ENCODE measurements around the gene PTPRU. TPM values are rescaled to one million over a fixed set of nuclear protein-coding genes. Genes with fewer than 3 reads are reported as not detected.

The PTPRU gene
- total RNA-seq, 1 experiment from 2014 or later = 6.8 TPM

DNA sequence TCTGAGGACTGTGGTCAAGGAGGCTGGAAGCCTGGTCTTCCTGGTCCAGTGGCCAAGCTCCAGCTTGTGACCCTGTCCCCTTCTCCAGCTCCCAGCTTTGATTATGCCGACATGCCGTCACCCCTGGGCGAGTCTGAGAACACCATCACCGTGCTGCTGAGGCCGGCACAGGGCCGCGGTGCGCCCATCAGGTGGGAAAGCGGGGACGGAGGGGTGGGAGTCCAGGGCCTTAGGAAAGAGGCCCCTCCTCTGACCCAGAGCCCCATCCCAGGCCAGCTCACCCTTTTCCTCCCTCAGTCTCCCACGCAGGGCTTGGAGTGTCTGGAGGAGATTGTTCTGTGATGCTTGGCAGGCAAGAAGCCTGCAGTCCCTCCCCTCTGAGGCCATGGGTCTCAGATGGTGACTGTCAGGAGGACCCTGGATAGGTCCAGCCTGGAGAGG is 43.6 kb downstream of the PTPRU start:
- CTCF ChIA-PET = no interaction called here
- H3K4me3 ChIP-seq (ENCODE audit: low read depth, low read length, poor library complexity, severe bottlenecking) = no peak overlapping the region
- H3K27ac ChIP-seq (ENCODE audit: low read depth, low read length, poor library complexity, severe bottlenecking) = no peak overlapping the region
- POLR2A ChIA-PET (ENCODE audit: low non-redundant PET) = no interaction called here
- no peaks in the 10 kb centered on the region for H3K27me3 ChIP-seq (replicated peaks; ENCODE audit: insufficient read depth, low read depth, low read length, poor library complexity)
- no peaks in the 10 kb centered on the region for H3K36me3 ChIP-seq (ENCODE audit: insufficient read depth, low read length, poor library complexity, severe bottlenecking)
- peaks cover 9% of the 10 kb centered on the region for H3K4me1 ChIP-seq (ENCODE audit: insufficient read depth, low read length, poor library complexity, severe bottlenecking)
- no peak for DNase-seq (ENCODE audit: low spot score)
- no peaks in the 10 kb centered on the region for H3K9me3 ChIP-seq (ENCODE audit: low read depth, low read length, poor library complexity, severe bottlenecking)
- intact Hi-C loops (cut with micrococcal nuclease; ENCODE audit: unreplicated experiment) = no loop called here
- TF ChIP-seq, protein P1, sequence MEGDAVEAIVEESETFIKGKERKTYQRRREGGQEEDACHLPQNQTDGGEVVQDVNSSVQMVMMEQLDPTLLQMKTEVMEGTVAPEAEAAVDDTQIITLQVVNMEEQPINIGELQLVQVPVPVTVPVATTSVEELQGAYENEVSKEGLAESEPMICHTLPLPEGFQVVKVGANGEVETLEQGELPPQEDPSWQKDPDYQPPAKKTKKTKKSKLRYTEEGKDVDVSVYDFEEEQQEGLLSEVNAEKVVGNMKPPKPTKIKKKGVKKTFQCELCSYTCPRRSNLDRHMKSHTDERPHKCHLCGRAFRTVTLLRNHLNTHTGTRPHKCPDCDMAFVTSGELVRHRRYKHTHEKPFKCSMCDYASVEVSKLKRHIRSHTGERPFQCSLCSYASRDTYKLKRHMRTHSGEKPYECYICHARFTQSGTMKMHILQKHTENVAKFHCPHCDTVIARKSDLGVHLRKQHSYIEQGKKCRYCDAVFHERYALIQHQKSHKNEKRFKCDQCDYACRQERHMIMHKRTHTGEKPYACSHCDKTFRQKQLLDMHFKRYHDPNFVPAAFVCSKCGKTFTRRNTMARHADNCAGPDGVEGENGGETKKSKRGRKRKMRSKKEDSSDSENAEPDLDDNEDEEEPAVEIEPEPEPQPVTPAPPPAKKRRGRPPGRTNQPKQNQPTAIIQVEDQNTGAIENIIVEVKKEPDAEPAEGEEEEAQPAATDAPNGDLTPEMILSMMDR (conservative IDR thresholded peaks at IDR 0.05; ENCODE audit: low read depth, low read length) = no peak
- no peak for TF ChIP-seq EZH2 (IDR thresholded peaks at IDR 0.05; ENCODE audit: borderline replicate concordance, low read depth, low read length, poor library complexity, severe bottlenecking)
- no TSS peak for BruUV-seq (replicated peaks)

DNA sequence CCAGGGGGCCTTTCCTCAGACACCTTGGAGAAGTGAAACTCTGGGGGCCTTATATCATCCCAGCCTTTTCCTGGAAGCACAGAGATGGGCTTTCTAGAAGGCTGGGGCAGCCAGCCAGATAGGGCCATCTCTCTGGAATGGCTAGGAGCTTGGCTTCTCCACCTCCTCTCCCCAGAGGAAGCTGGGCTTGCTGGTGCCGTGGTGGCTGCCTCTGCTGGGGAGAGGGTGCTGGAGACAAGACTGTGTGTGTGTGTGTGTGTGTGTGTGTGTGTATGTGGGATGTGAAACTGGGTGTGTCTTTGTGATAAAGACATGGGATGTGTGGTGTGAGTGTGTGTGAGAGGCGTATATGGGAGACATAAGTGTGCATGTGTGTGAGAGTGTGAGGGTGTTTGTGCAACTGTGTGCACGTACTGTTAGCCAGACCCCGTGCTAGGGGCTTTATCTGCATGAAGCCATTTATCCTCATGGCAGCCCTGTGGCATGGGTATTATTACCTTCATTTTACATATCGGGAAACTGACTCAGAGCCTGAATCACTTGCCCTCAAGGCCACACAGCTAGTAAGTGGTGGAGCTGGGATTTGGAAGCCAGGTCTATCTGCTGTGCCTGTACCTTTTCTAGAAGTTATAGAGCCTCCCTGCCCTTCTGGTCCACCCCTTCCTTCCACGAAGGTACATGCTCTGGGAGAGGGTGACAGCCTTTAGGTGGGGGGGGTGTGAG is 44.2 kb downstream of the PTPRU start:
- DNase-seq (ENCODE audit: low spot score) = no peak
- no TSS peak for BruUV-seq (replicated peaks)

DNA sequence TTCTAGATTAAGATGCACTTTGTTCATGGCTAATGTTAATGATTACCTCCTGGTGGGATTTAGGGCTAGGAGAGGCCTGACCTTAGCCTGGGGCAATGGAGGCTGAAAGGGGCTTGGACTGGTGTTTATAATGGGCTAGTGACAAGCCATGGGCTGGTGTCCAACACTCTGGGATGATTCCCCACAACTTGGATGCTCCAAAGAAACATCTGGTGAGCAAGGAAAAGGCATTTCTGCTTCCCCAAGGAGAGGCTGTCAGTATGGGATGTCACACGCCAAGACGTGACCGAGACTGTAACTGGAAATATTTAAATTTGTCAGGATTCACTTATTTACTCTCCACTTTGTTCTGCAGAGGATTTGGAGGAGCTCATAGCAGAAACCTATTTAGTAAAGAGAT is 45.2 kb downstream of the PTPRU start:
- POLR2A ChIA-PET (ENCODE audit: low non-redundant PET) = interaction anchor here (0.6 kb wide), 1 partner anchor 1011 kb away, joined by 5 read pairs; no protein-coding TSS in a partner anchor
- Histone ChIP-seq H3K9me3 (ENCODE audit: low read depth, low read length, poor library complexity, severe bottlenecking) (no peaks in the 10 kb centered on the region), H3K27ac (ENCODE audit: low read depth, low read length, poor library complexity, severe bottlenecking) (no peak overlapping the region), H3K4me3 (ENCODE audit: low read depth, low read length, poor library complexity, severe bottlenecking) (no peak overlapping the region), H3K27me3 (replicated peaks; ENCODE audit: insufficient read depth, low read depth, low read length, poor library complexity) (no peaks in the 10 kb centered on the region), H3K4me1 (ENCODE audit: insufficient read depth, low read length, poor library complexity, severe bottlenecking) (peaks cover 9% of the 10 kb centered on the region), H3K36me3 (ENCODE audit: insufficient read depth, low read length, poor library complexity, severe bottlenecking) (no peaks in the 10 kb centered on the region)
- TF ChIP-seq, protein P1 (conservative IDR thresholded peaks at IDR 0.05; ENCODE audit: low read depth, low read length) = no peak
- TF ChIP-seq EZH2 (IDR thresholded peaks at IDR 0.05; ENCODE audit: borderline replicate concordance, low read depth, low read length, poor library complexity, severe bottlenecking) = no peak
- DNase-seq (ENCODE audit: low spot score) = no peak
- intact Hi-C loops (cut with micrococcal nuclease; ENCODE audit: unreplicated experiment) = no loop called here
- no TSS peak for BruUV-seq (replicated peaks)
- CTCF ChIA-PET = no interaction called here

More for the DNA sequence above, 44.2 kb downstream of the PTPRU start:
- ChIA-PET CTCF (no interaction called here), POLR2A (ENCODE audit: low non-redundant PET) (no interaction called here)
- Histone ChIP-seq H3K9me3 (ENCODE audit: low read depth, low read length, poor library complexity, severe bottlenecking) (no peaks in the 10 kb centered on the region), H3K27me3 (replicated peaks; ENCODE audit: insufficient read depth, low read depth, low read length, poor library complexity) (no peaks in the 10 kb centered on the region), H3K4me3 (ENCODE audit: low read depth, low read length, poor library complexity, severe bottlenecking) (no peak overlapping the region), H3K36me3 (ENCODE audit: insufficient read depth, low read length, poor library complexity, severe bottlenecking) (no peaks in the 10 kb centered on the region), H3K4me1 (ENCODE audit: insufficient read depth, low read length, poor library complexity, severe bottlenecking) (peaks cover 9% of the 10 kb centered on the region), H3K27ac (ENCODE audit: low read depth, low read length, poor library complexity, severe bottlenecking) (no peak overlapping the region)
- intact Hi-C loops (cut with micrococcal nuclease; ENCODE audit: unreplicated experiment) = no loop called here
- TF ChIP-seq EZH2 (IDR thresholded peaks at IDR 0.05; ENCODE audit: borderline replicate concordance, low read depth, low read length, poor library complexity, severe bottlenecking) = no peak
- TF ChIP-seq, protein P1 (conservative IDR thresholded peaks at IDR 0.05; ENCODE audit: low read depth, low read length) = no peak

All from A673 (cell line).